ENCODE data around the gene ORM1. TPM values are rescaled to one million over a fixed set of nuclear protein-coding genes. Genes with fewer than 3 reads are reported as not detected.
A peak's percentile ranks its signal among the peaks of the same experiment; 100 is the strongest.

The ORM1 gene
- total and polyA plus RNA-seq, 10 of the 15 experiments (the other 5 are each of a cell fraction or from before 2014, with no cell fraction given), result 4.4 TPM; not detected in 9

GRCh38 chr9:114336699-114337395 is 13.9 kb downstream of the ORM1 start:
- in situ Hi-C loops (cut with MboI) (no loop called here), intact Hi-C loops (cut with micrococcal nuclease; ENCODE audit: unreplicated experiment) (no loop called here)
- SMC1A ChIA-PET (ENCODE audit: uncharacterized antibody, unreplicated experiment), result interaction anchor here (1.2 to 1.3 kb wide), 2 partner anchors 9 to 69 kb away, joined by 3 read pairs; no protein-coding TSS in a partner anchor
- H3K27me3 ChIP-seq (replicated peaks in 1 of 2; ENCODE audit: control insufficient read depth in 2 of 2, insufficient read depth in 2 of 2, low read length in 1 of 2), result no peaks in the 10 kb centered on the region
- H3K36me3 ChIP-seq (ENCODE audit: control insufficient read depth in 2 of 2, insufficient read depth in 2 of 2, low read length in 1 of 2), result peaks cover 36 to 47% of the 10 kb centered on the region in 2 experiments
- DNase-seq (ENCODE audit: low read depth, low spot score) (no peak), ATAC-seq (no peak), FAIRE-seq (no peak)
- no peaks in the 10 kb centered on the region for H3K79me2 ChIP-seq (ENCODE audit: control insufficient read depth, insufficient read depth, low read length)
- RAD21 ChIA-PET (ENCODE audit: unreplicated experiment), result interaction anchor here (0.6 to 3.0 kb wide), 4 partner anchors 34 to 171 kb away, joined by 3 to 9 read pairs (median 4); partner anchors contain the start of gene AKNA
- H2AFZ ChIP-seq (ENCODE audit: control insufficient read depth, low read depth, low read length), result no peak overlapping the region
- H3K4me2 ChIP-seq (ENCODE audit: control insufficient read depth, insufficient read depth), result no peak overlapping the region
- TF ChIP-seq IRF4 (IDR thresholded peaks at IDR 0.05; ENCODE audit: low read depth, low read length), result no peak
- TF ChIP-seq POLR2A (IDR thresholded peaks at IDR 0.05; ENCODE audit: low read depth, low read length), result peak; percentile 20; the same call in 1 of the 2 replicates
- TF ChIP-seq MEF2B (IDR thresholded peaks at IDR 0.05; ENCODE audit: partially characterized antibody, poor library complexity, severe bottlenecking), result no peak
- no peak for TF ChIP-seq SKIL (IDR thresholded peaks at IDR 0.05; ENCODE audit: low read depth, poor library complexity, severe bottlenecking)
- no peak for TF ChIP-seq SMAD5 (IDR thresholded peaks at IDR 0.05; ENCODE audit: low read depth)
- 0 out of 2 replicates have a peak, but pooled peaks cover 4% of the 10 kb centered on the region for H4K20me1 ChIP-seq (ENCODE audit: control insufficient read depth, insufficient read depth)
- CTCF ChIA-PET, result interaction anchor here (0.6 to 6.6 kb wide), 4 partner anchors 50 to 317 kb away, joined by 3 to 122 read pairs (median 24); partner anchors contain the start of gene AKNA
- H3K4me3 ChIP-seq, result no peak overlapping the region
- H3K27ac ChIP-seq (ENCODE audit: control insufficient read depth, insufficient read depth), result no peak overlapping the region
- H3K9ac ChIP-seq (ENCODE audit: control insufficient read depth, insufficient read depth, low read length), result no peak overlapping the region
- POLR2A ChIA-PET, result interaction anchor here (0.9 kb wide), 1 partner anchor 53 kb away, joined by 3 read pairs; no protein-coding TSS in a partner anchor
- peaks cover 3% of the 10 kb centered on the region; the same call in 2 of the 3 replicates for H3K9me3 ChIP-seq (replicated peaks; ENCODE audit: control insufficient read depth, insufficient read depth, low read length)
- H3K4me1 ChIP-seq (ENCODE audit: control insufficient read depth, insufficient read depth, low read length), result peaks cover 6% of the 10 kb centered on the region; the same call in 1 of the 2 replicates
- no TSS peak for BruUV-seq (replicated peaks)
- 97% methylated on average over 20 of the region's 23 CpGs for WGBS (ENCODE audit: insufficient coverage, insufficient replicate concordance, low lambda C conversion rate, missing lambda C conversion rate)

Measured in GM12878 (cell line).